Fibroblast of peridontal ligament (primary cell): Measurements from ENCODE around the gene BSND.

Source experiments
- DNase-seq: peaks from one replicate; pipeline ENCODE4 v3.0.0-alpha.2; 2010; ENCODE audit errors: extremely low read depth

The BSND gene

GRCh38 chr1:54975356-54976108 lies 23.2 kb upstream of the BSND start:
- no peak for DNase-seq

- DNase-seq = no peak
These were observed 22.0 kb upstream of the BSND start for GRCh38 chr1:54976747-54977146.

- DNase-seq = no peak
These were observed 21.0 kb upstream of the BSND start for GRCh38 chr1:54977533-54978297.

GRCh38 chr1:54978528-54979326 lies 20.0 kb upstream of the BSND start:
- no peak for DNase-seq

- no peak for DNase-seq
These were observed 19.3 kb upstream of the BSND start for GRCh38 chr1:54979327-54979891.

- no peak for DNase-seq
These were observed 18.6 kb upstream of the BSND start for GRCh38 chr1:54980046-54980527.

- DNase-seq = no peak
These were observed 18.0 kb upstream of the BSND start, which contains the start of gene TMEM61 for GRCh38 chr1:54980528-54981241. Gene TMEM61, plus strand, starts transcription at chr1:54980628. Its CDS starts 438 bp downstream, at chr1:54981066.

GRCh38 chr1:54981466-54981865 lies 17.3 kb upstream of the BSND start:
- no peak for DNase-seq

- no peak for DNase-seq
These were observed 16.0 kb upstream of the BSND start for GRCh38 chr1:54982739-54983138.

- no peak for DNase-seq
These were observed 14.4 kb upstream of the BSND start for GRCh38 chr1:54984131-54984842.

- DNase-seq = no peak
These were observed 13.2 kb upstream of the BSND start for GRCh38 chr1:54985556-54985955.

- DNase-seq = no peak
These were observed 12.7 kb upstream of the BSND start for GRCh38 chr1:54986025-54986424.

- DNase-seq = no peak
These were observed 12.2 kb upstream of the BSND start for GRCh38 chr1:54986533-54986932.

GRCh38 chr1:54987427-54987826 lies 11.3 kb upstream of the BSND start:
- DNase-seq = no peak

GRCh38 chr1:54987919-54988705 lies 10.6 kb upstream of the BSND start:
- DNase-seq = peak; percentile 68

GRCh38 chr1:54988975-54989374 lies 9.8 kb upstream of the BSND start:
- DNase-seq = no peak

- no peak for DNase-seq
These were observed 9.3 kb upstream of the BSND start for GRCh38 chr1:54989473-54989872.

GRCh38 chr1:54989968-54990810 lies 8.5 kb upstream of the BSND start:
- no peak for DNase-seq

- no peak for DNase-seq
These were observed 7.8 kb upstream of the BSND start for GRCh38 chr1:54990916-54991315.
